Nephron progenitor cell (in vitro differentiated cells): Measurements from ENCODE around the gene SMAD3.
"Not testable (repeated sequence)": the region's sequence is repeated elsewhere in the genome, so short reads cannot be mapped to it uniquely, and the experiment has no call there.

Source experiments
- DNase-seq: peaks from one replicate; pipeline ENCODE4 v3.0.0; 2021
- H3K27ac Mint-ChIP-seq: 2 replicates; pipeline ENCODE4 v1.8.0; 2021; ENCODE audit warnings: mild to moderate bottlenecking, moderate library complexity, mixed read lengths
- H3K27me3 Mint-ChIP-seq: 2 replicates; pipeline ENCODE4 v1.8.0; 2021; ENCODE audit warnings: mild to moderate bottlenecking, low read depth, mixed read lengths; ENCODE audit not compliant: poor library complexity
- H3K36me3 Mint-ChIP-seq: 2 replicates; pipeline ENCODE4 v1.8.0; 2021; ENCODE audit warnings: low read depth, mixed read lengths
- H3K4me1 Mint-ChIP-seq: 2 replicates; pipeline ENCODE4 v1.8.0; 2021; ENCODE audit warnings: mixed read lengths
- H3K4me3 Mint-ChIP-seq: 2 replicates; pipeline ENCODE4 v1.8.0; 2021; ENCODE audit warnings: mild to moderate bottlenecking, moderate library complexity, mixed read lengths
- H3K9me3 Mint-ChIP-seq: 2 replicates; pipeline ENCODE4 v1.8.0; 2021; ENCODE audit warnings: mild to moderate bottlenecking, moderate library complexity, mixed read lengths
- TF ChIP-seq, protein P1 (sequence below): fragments of 200-600 bp; sonication (generic); IDR thresholded peaks from 2 replicates; pipeline ENCODE4 v1.5.0; 2021; ENCODE audit warnings: antibody characterized with exemption

SMAD3 gene

GRCh38 chr15:67121644-67122605 is 56.5 kb downstream of the SMAD3 start:
- H3K4me1 Mint-ChIP-seq, result peaks cover 95% of the 10 kb centered on the region

GRCh38 chr15:67122816-67123215 is 57.4 kb downstream of the SMAD3 start:
- not testable (repeated sequence) for H3K9me3 Mint-ChIP-seq, H3K27ac Mint-ChIP-seq, H3K4me3 Mint-ChIP-seq, H3K27me3 Mint-ChIP-seq, DNase-seq
- peaks cover 95% of the 10 kb centered on the region for H3K4me1 Mint-ChIP-seq
- H3K36me3 Mint-ChIP-seq, result peaks cover 12% of the 10 kb centered on the region

More at GRCh38 chr15:67121644-67122605, 56.5 kb downstream of the SMAD3 start:
- Mint-ChIP-seq H3K4me3 (no peak overlapping the region), H3K27me3 (no peaks in the 10 kb centered on the region), H3K9me3 (no peaks in the 10 kb centered on the region), H3K36me3 (peaks cover 7% of the 10 kb centered on the region), H3K27ac (peak overlapping the region; percentile 88)
- TF ChIP-seq, protein P1, sequence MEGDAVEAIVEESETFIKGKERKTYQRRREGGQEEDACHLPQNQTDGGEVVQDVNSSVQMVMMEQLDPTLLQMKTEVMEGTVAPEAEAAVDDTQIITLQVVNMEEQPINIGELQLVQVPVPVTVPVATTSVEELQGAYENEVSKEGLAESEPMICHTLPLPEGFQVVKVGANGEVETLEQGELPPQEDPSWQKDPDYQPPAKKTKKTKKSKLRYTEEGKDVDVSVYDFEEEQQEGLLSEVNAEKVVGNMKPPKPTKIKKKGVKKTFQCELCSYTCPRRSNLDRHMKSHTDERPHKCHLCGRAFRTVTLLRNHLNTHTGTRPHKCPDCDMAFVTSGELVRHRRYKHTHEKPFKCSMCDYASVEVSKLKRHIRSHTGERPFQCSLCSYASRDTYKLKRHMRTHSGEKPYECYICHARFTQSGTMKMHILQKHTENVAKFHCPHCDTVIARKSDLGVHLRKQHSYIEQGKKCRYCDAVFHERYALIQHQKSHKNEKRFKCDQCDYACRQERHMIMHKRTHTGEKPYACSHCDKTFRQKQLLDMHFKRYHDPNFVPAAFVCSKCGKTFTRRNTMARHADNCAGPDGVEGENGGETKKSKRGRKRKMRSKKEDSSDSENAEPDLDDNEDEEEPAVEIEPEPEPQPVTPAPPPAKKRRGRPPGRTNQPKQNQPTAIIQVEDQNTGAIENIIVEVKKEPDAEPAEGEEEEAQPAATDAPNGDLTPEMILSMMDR, result no peak
- DNase-seq, result no peak

- H3K27ac Mint-ChIP-seq, H3K4me3 Mint-ChIP-seq, H3K9me3 Mint-ChIP-seq, H3K27me3 Mint-ChIP-seq, DNase-seq: not testable (repeated sequence)
- Mint-ChIP-seq H3K36me3 (peaks cover 12% of the 10 kb centered on the region), H3K4me1 (peaks cover 95% of the 10 kb centered on the region)
Measured at GRCh38 chr15:67123291-67123690, 57.9 kb downstream of the SMAD3 start.

DNA sequence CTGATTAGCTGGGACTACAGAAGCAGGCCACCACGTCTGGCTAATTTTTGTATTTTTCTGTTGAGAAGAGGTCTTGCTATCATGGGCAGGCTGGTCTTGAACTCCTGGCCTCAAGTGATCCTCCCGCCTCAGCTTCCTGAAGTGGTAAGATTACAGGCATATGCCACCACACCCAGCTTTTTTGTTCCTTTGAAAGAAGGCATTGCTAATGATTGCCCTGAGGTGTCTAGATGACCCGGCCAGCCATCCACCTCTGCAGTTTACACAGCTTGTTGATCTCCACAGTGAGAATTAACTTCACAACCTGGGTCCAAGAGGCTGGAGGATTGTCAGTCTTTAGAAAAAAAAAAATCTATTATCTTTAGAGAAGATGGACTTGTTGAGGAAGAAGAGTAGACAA is 58.7 kb downstream of the SMAD3 start:
- Mint-ChIP-seq H3K27me3 (peaks cover 5% of the 10 kb centered on the region), H3K4me3 (peak overlapping the region; percentile 13), H3K9me3 (no peaks in the 10 kb centered on the region), H3K27ac (peak overlapping the region; percentile 98), H3K4me1 (peaks cover 91% of the 10 kb centered on the region), H3K36me3 (peaks cover 6% of the 10 kb centered on the region)
- DNase-seq, result no peak
- TF ChIP-seq, protein P1, result no peak

DNA sequence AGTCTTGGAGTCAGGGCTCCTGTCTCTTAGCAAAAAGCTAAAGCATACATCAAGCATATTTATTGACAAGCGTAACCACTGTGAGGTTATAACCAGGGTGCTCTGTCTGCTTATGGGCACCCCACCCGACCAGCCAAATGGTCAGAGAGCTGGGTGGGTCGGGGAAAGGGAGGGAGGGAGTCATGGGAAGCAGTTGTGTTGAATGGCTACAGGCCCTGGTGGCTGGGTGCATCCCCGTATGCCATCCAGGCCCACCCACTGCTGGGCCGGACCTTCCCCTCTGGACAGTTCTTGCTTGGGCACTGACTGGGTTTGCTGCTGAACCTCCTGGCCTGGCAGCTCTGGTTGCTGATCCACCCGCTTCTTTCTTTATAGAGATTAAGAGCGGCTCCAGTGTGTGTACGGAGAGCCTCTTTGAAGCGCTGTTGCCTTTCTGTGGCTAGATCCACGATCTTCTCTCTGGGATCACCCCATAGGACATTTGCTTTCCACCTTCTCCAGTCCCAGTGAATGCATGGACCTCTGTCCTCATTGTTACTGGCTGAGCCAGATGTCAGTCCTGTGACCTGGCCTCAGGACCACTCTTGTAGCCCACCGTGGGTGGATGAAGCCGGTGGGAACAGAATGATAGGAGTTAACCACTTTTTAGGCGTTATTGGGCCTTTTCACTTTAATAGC is 59.6 kb downstream of the SMAD3 start:
- Mint-ChIP-seq H3K27me3 (peaks cover 5% of the 10 kb centered on the region), H3K4me3 (peak overlapping the region; percentile 45), H3K4me1 (peaks cover 91% of the 10 kb centered on the region), H3K9me3 (no peaks in the 10 kb centered on the region), H3K27ac (peak overlapping the region; percentile 98), H3K36me3 (peaks cover 5% of the 10 kb centered on the region)
- TF ChIP-seq, protein P1, result no peak
- DNase-seq, result peak; percentile 47

DNA sequence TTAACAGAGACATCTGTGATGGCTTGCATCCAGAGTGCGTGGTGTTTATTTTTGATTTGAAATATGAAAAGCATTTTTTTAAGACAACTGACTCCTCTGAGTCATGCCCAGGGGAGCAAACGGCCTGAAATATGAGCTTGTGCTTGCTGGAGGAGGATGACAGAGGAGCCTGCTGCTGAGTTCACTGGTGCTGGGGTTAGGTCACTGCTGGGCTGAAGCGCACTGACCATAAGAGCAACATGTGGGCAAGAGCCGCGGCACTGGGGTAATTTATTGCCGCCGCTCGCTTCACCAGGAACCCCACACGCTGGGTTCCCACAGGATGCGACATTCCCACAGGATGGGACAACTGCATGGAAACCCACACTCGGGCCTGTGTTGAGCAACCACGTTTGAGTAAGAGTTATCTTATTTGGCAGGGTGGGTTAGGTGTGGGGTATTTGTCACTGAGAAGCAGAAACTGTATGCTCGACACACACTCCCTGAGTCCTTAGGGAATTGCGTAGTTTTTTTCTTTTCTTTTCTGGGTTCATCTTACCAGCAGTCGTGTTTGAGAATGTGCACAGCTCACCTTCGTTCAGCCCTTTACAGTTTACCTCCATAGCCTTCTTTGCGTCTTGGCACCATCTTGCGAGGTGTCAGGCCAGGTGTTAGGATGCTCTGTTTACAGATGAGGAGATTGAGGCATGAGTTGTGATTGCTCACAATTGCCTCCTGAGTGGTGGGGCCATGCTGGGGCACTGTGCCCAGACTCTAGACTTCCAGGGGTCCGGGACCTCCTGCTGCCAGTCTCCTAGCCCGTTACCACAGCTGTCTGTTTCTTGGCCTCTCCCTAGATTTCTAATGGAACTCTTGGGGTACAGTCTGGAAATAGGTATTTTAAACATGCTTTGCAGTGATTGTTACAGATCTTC is 60.4 kb downstream of the SMAD3 start:
- H3K4me1 Mint-ChIP-seq, result peaks cover 91% of the 10 kb centered on the region
- H3K4me3 Mint-ChIP-seq, result peak overlapping the region; percentile 45

More for the DNA sequence above, 60.4 kb downstream of the SMAD3 start:
- TF ChIP-seq, protein P1, result no peak
- peak; percentile 63 for DNase-seq
- peak overlapping the region; percentile 98 for H3K27ac Mint-ChIP-seq
- H3K36me3 Mint-ChIP-seq, result peaks cover 5% of the 10 kb centered on the region
- H3K9me3 Mint-ChIP-seq, result no peaks in the 10 kb centered on the region
- peaks cover 5% of the 10 kb centered on the region for H3K27me3 Mint-ChIP-seq
